Adrenal gland (tissue), 12 donors: ENCODE measurements around the gene HMHB1. TPM values are rescaled to one million over a fixed set of nuclear protein-coding genes. Genes with fewer than 3 reads are reported as not detected.

Source experiments
- DNase-seq, 7 donors: peaks; one replicate each; pipeline ENCODE4 v3.0.0-alpha.2; 2019 to 2020
- H3K27ac ChIP-seq, 5 donors: fragments of 200-600 bp; sonication (generic) in 4 of 5; 1 replicate in 3 of 5; 2 replicates in 2 of 5; pipeline versions ENCODE4 v1.5.1 to v1.8.0; 2016 to 2020; ENCODE audit warnings: mild to moderate bottlenecking in 1 of 5
- H3K27me3 ChIP-seq: fragments of 200-600 bp; 2 replicates; pipeline ENCODE4 v1.8.0; 2021
- H3K36me3 ChIP-seq, 2 donors: fragments of 200-600 bp; replicated peaks in 1 of 2; 1 replicate in 1 of 2; 2 replicates in 1 of 2; pipeline versions ENCODE4 v1.5.1 to v1.8.0; 2018 to 2022
- H3K4me1 ChIP-seq, 2 donors: fragments of 200-600 bp; replicated peaks in 1 of 2; 1 replicate in 1 of 2; 2 replicates in 1 of 2; pipeline versions ENCODE4 v1.5.1 to v1.8.0; 2018 to 2021
- H3K4me3 ChIP-seq, 4 donors: fragments of 200-600 bp; sonication (generic) in 3 of 4; one replicate each; pipeline ENCODE4 v1.5.1; 2016 to 2018
- H3K9me3 ChIP-seq, 3 donors: fragments of 200-600 bp; sonication (generic) in 1 of 3; replicated peaks in 1 of 3; 1 replicate in 2 of 3; 2 replicates in 1 of 3; pipeline versions ENCODE4 v1.5.1 to v1.8.0; 2016 to 2021
- POLR2A ChIP-seq, 2 donors: fragments of 450-650 bp; IDR thresholded peaks; one replicate each; pipeline ENCODE4 v1.6.1; 2017; ENCODE audit warnings: antibody characterized with exemption in 2 of 2, mild to moderate bottlenecking in 2 of 2, moderate library complexity in 1 of 2
- WGBS, 4 donors: extraction: QIAGEN DNeasy Blood & Tissue Kit in 2 of 4; methylation state at CpG; one replicate each; pipeline versions ENCODE4 v1.1.5 to v1.1.7; 2013 to 2017; 5-methylcytosine and 5-hydroxymethylcytosine counted together
- intact Hi-C, 2 donors: fragments of 100-400 bp; cut with DNase I; formaldehyde crosslinking; loops; one replicate each; pipeline versions ENCODE4 v1.14.1 to v1.15.0; 2022 to 2023
- polyA plus RNA-seq, 3 donors: library from polyadenylated mRNA; stranded (reverse); fragments of 200-250 nt in 2 of 3; fragments of 350-450 nt in 1 of 3; fragmentation: Illumina TruSeq in 1 of 3; extraction: RNeasy Lipid Tissue Mini Kit (QIAGEN cat#74804) in 1 of 3; gene quantifications; one replicate each; pipeline ENCODE4 v1.2.3, GENCODE V29; 2013 to 2014
- total RNA-seq, 9 donors: library from RNA; depleted of rRNA in 4 of 9; stranded (reverse); fragments of >200 nt in 4 of 9; fragments of 120-200 nt in 1 of 9; fragmentation: NEBNext Ultra II Directional in 1 of 9; extraction: Animal tissue kit (Norgen Biotek cat#: 25700) in 1 of 9; gene quantifications; one replicate each; pipeline versions ENCODE4 v1.1.0 to v1.2.4, GENCODE V29; 2013 to 2023
- TF ChIP-seq, protein P1 (sequence below), 6 experiments: fragments of 450-650 bp in 4 of 6; fragments of 200-600 bp in 2 of 6; sonication (generic) in 1 of 6; IDR thresholded peaks; 1 replicate in 5 of 6; 2 replicates in 1 of 6; pipeline versions ENCODE4 v1.5.1 to v1.8.0; 2016 to 2021; ENCODE audit warnings: antibody characterized with exemption in 6 of 6, mild to moderate bottlenecking in 2 of 6, moderate library complexity in 1 of 6
- donor health status: healthy with polysubstance abuse.
- donor health status: Bipolar disorder and iron deficiency.
- donor health status: DM: yes; HTN: yes; CAD: no.
- donor health status: DM: no; HTN: no; CAD: no.
- donor health status: DM: no; HTN: no; CAD: no.
- donor health status: DM: yes; HTN: yes; CAD: no.

The HMHB1 gene
- total and polyA plus RNA-seq, 12 donors: not detected

DNA sequence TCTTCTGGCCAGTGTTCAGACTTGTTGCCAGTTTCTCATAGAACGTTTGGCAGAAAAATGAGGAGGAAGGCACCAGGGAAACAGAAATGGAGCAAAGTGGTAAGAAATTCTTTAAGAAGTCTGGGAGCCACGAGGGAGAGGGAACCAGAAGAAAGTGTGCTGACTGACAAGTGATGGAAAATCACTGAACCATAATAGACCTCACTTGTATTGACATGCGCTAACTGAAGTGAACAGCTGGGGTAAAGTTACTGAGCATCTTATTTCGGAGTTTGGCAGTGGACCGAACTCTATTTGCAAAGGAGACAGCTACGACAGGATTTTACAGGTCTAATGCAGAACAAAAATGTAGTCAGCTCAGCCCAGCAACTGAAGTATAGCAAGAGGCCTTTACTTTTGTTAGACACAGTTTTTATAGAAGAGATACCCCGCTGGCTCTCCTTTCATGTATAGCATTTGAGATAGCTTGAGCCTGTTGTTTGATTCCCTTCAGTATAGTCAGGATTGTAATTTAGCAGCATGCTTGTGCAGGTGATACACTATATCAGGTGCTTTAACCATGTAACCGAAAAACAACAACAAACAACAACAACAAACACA is 53.6 kb downstream of the HMHB1 start:
- H3K4me1 ChIP-seq: no peaks in the 10 kb centered on the region
- DNase-seq: no peak
- intact Hi-C loops: no loop called here
- no peaks in the 10 kb centered on the region for H3K27me3 ChIP-seq
- WGBS, 4 donors: 75 to 76% (median 75%) methylated on average over 8 of the region's 8 CpGs
- H3K27ac ChIP-seq: no peak overlapping the region
- H3K9me3 ChIP-seq: no peaks in the 10 kb centered on the region
- TF ChIP-seq POLR2A (IDR thresholded peaks at IDR 0.05): no peak
- TF ChIP-seq, protein P1, sequence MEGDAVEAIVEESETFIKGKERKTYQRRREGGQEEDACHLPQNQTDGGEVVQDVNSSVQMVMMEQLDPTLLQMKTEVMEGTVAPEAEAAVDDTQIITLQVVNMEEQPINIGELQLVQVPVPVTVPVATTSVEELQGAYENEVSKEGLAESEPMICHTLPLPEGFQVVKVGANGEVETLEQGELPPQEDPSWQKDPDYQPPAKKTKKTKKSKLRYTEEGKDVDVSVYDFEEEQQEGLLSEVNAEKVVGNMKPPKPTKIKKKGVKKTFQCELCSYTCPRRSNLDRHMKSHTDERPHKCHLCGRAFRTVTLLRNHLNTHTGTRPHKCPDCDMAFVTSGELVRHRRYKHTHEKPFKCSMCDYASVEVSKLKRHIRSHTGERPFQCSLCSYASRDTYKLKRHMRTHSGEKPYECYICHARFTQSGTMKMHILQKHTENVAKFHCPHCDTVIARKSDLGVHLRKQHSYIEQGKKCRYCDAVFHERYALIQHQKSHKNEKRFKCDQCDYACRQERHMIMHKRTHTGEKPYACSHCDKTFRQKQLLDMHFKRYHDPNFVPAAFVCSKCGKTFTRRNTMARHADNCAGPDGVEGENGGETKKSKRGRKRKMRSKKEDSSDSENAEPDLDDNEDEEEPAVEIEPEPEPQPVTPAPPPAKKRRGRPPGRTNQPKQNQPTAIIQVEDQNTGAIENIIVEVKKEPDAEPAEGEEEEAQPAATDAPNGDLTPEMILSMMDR (IDR thresholded peaks at IDR 0.05): no peak
- no peaks in the 10 kb centered on the region for H3K36me3 ChIP-seq
- no peak overlapping the region for H3K4me3 ChIP-seq
